GM21737 (cell line): Measurements from ENCODE around the gene MEIS2.

Source experiments
- ATAC-seq: cut with Tn5 transposase; IDR thresholded peaks from one replicate; pipeline ENCODE4 v1.9.1; 2021; ENCODE audit warnings: mild to moderate bottlenecking, moderate library complexity; ENCODE audit not compliant: unreplicated experiment

The MEIS2 gene

GRCh38 chr15:37041836-37042235 is 58.5 kb downstream of the MEIS2 start:
- ATAC-seq, result no peak

- no peak for ATAC-seq
Observed at GRCh38 chr15:37041042-37041441, 59.3 kb downstream of the MEIS2 start.

- no peak for ATAC-seq
Observed at GRCh38 chr15:37040072-37040742, 60.1 kb downstream of the MEIS2 start.

GRCh38 chr15:37038716-37039106 is 61.6 kb downstream of the MEIS2 start:
- ATAC-seq, result no peak

- ATAC-seq, result no peak
Observed at GRCh38 chr15:37037850-37038715, 62.3 kb downstream of the MEIS2 start.

- no peak for ATAC-seq
Observed at GRCh38 chr15:37037071-37037655, 63.2 kb downstream of the MEIS2 start.

GRCh38 chr15:37034835-37035748 is 65.3 kb downstream of the MEIS2 start:
- ATAC-seq, result no peak

GRCh38 chr15:37034392-37034791 is 66.0 kb downstream of the MEIS2 start:
- ATAC-seq, result no peak

- ATAC-seq, result no peak
Observed at GRCh38 chr15:37032091-37032775, 68.1 kb downstream of the MEIS2 start.

GRCh38 chr15:37031198-37031597 is 69.2 kb downstream of the MEIS2 start:
- ATAC-seq, result no peak

- ATAC-seq, result no peak
Observed at GRCh38 chr15:37028625-37029296, 71.6 kb downstream of the MEIS2 start.

- ATAC-seq, result no peak
Observed at GRCh38 chr15:37020852-37021251, 79.5 kb downstream of the MEIS2 start.

GRCh38 chr15:37019479-37020433 is 80.6 kb downstream of the MEIS2 start:
- no peak for ATAC-seq

GRCh38 chr15:37017031-37017625 is 83.2 kb downstream of the MEIS2 start:
- ATAC-seq, result no peak

GRCh38 chr15:37016231-37016630 is 84.1 kb downstream of the MEIS2 start:
- ATAC-seq, result no peak

- no peak for ATAC-seq
Observed at GRCh38 chr15:37015451-37015850, 84.9 kb downstream of the MEIS2 start.

- no peak for ATAC-seq
Observed at GRCh38 chr15:37015035-37015434, 85.3 kb downstream of the MEIS2 start.

- no peak for ATAC-seq
Observed at GRCh38 chr15:37014566-37014965, 85.8 kb downstream of the MEIS2 start.
